Stimulated activated CD4-positive, alpha-beta T cell treated with anti-CD3 and anti-CD28 coated beads, Interleukin-1b, Interleukin-23, amount 100 ng/mL, for 1 hour (primary cell): Measurements from ENCODE around the gene SLC22A4.

Experiments used
- DNase-seq, 2 donors: peaks; one replicate each; pipeline ENCODE4 v3.0.0-alpha.2; 2020; ENCODE audit warnings: low read depth in 2 of 2

The SLC22A4 gene

DNA sequence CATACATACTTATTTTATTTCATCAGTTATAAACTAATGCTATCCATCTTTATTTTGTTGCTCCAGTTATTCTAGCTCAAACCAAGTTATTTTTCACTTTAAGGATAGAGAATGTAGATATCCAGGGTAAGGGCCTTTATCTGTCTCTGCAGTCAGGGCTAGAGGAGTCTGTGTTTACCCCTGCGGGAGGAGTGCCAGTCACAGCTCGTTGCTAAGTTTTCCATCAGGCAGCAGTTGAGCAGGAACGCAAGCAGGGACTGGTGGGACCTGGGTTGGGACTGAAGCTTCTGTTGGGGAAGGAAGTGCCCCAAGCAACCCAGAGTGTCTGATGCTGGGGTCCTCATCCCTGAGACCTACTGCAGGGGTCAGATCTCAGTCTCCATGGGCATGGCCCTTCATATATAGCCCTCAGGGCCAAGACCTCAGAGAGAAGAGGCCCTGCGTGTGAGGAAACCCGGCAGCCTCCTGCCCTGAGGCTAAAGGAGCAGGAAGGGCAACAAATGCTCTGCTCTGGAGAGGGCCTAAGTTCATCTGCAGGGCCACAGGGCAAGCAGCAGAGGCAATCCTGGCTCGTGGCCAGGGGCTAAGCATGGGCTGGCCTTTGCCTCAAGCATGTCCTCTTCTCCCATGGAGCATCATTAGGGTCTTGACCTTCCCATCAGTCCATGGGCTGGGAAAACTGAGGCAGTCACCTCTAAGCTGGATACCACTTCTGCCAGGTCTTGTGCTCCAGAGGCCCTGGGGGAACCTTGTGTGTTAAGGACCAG is 6.6 kb downstream of the SLC22A4 start:
- no peak for DNase-seq

DNA sequence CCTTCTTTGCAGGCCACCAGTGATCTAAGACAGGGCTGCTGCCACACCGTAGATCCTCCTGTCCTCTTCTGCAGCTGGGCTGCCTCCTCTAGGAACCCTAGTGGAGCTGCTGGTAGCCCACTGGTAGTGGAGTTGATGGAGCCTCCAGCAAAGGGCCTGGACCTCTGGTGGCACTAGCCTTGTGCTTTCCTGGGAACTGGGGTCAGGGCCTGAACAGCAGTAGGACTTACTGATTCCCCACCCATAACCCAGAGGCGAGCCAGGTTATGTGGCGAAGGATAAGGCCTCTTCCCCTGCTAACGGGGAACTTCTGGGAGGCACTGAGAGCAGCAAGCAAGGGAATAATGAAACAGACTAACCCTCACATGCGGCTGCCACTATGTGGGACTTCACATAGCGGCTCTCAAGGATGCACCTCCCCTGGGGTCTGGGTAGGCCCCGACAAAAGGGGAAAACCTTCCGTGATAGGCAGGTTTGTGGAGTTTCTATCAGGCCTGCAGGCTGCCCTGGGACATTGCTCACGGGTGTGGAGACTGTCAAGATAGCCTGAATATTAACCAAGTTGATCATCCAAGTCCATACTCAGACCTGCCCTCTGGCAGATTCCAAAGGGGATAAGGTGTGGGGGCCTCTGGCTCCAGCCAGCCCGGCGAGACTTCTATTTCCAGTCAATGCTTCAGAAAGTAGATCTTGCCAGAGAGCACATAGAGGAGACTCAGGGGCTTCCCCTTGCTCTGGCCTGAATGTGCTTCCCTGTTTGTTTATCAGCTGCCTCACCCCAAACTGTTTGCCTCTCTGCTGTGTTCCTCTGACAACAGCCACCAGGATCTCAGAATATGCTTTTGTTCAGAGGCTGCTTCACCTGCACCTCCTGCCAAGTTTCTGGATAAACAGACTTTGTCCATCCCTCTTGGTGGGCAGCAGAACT is 7.4 kb downstream of the SLC22A4 start:
- DNase-seq: no peak

DNA sequence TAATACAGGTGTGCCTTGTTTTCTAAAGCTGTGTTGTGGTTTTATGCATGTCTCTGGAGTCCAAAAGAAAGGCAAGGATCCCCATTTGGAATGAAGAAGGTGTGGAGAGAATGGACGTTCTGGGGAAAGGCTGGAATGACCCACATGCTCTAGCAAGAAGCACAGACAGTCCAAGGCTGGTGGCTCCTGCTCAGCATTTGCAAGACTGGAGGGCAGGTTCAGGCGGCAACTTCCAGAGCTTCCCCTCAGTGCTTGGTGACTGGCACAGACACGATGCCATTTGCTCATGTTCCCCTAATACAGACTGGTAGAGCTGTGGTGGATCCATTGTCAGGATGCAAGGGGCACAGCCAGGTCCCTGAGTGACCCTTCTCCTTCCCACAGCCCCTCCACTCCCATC is 8.2 kb downstream of the SLC22A4 start:
- no peak for DNase-seq

DNA sequence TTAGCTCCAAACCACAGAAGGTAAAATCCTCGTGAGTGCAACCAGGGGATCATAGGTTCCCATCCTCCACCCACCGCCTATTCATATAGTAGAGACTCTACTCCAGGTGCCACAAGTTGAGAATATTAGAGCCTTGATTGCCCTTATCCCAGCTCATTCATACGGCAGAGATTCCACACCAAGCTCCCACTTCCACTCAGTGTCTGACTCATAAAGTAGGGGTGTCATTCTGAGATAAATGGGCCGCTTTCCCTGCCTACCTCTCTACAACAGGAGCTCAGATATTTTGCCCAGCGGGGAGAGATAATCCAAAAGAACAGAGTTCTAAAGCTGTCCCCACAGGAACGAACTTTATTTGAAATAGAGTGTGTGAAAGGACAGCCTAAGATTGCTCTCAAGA is 9.4 kb downstream of the SLC22A4 start:
- DNase-seq: no peak

DNA sequence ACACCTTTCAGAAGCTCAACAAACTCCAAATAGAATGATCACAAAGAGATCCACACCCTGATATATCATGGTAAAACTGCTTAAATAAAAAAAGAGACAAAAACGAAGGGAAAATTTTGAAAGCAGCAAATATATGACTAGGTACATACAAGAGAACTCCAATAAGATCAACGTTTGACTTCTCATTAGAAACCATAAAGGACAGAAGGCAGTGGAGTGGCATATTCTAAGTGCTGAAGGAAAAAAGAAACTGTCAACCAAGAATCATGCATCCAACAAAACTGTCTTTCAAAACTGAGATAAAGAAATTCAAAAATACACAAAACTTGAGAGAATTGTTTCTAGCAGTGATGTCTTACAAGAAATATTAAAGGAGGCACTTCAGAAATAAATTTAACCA is 11.2 kb downstream of the SLC22A4 start:
- DNase-seq: no peak

DNA sequence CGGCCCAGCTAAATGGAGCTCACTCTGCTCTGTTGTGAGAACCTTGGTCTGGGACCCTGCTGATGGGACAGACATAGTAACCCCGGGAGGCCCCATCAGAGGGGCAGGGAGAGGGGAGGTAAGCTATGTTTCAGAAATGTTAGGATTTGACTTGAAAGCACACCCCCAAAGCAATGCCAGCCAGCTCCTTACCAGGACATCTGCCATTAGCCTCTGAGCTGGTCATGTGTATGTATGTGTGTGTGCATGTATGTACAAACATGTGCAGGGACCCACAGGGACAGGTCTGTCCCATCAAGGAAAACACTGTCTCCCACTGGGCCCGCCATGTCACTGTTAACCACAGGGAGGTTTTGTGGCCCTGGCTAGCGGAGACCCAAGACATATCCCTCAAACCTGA is 14.5 kb downstream of the SLC22A4 start:
- no peak for DNase-seq

DNA sequence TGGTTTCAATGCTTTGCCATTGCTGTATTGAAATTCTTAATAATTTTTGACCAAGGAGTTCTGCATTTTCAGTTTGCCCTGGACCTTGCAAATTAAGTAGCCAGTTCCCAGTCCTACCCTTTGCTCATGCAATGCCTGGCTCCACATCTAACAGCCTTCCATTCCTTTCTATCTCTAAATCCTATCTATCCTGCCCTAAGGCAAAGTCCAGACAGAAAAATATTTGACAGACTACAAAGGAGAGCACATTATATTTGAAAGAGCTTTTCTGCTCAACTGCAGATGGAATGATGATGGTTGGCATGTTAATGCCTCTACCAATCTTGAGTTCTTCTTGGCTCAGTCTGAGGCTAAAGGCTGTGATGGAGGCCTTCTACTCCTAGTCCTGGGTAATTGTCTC is 15.5 kb downstream of the SLC22A4 start:
- no peak for DNase-seq

DNA sequence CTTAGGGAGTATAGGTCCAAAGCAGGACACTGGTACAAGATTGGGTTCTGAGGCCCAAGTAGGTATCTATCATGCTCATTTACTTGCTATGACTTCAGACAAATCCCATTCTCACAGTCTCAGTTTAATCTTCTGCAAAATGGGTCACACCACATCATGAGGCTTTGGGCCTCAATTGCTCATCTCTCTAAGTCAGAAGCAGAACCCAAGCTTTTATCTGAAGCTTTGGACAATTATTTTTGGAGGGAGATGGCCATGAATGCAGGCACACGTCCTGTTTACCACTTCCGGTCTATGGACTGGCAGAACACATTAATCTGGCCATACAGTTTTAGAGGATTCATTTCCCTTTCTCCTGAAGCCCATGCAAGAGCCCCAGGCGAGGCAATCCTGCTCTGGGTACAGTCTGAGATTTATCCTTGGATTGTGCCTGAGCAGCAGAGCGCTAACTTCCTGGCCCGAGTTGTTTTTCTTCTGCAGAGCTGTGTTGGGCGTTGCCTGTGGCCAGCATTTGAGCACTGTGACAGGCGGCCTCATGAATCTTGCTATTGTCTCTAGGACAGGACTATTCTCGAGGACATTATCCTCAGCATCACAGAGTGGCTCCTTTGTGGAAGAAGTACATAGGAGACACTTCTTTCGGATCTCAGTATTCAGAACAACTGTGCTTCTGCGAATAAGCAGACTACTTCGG is 16.1 kb downstream of the SLC22A4 start:
- DNase-seq: no peak

DNA sequence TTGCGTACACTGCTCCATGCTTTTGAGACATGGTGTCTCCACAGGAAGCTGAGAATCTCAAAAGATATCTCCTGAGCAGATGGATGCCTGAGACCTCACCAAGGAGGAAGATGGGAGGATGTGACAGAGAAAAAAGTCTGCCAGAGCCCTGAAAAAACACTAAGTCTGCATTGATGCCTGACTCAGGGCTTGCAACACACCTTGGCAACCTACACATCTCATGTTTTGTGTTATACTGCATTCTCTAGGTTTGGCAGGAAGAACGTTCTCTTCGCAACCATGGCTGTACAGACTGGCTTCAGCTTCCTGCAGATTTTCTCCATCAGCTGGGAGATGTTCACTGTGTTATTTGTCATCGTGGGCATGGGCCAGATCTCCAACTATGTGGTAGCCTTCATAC is 19.2 kb downstream of the SLC22A4 start:
- no peak for DNase-seq

DNA sequence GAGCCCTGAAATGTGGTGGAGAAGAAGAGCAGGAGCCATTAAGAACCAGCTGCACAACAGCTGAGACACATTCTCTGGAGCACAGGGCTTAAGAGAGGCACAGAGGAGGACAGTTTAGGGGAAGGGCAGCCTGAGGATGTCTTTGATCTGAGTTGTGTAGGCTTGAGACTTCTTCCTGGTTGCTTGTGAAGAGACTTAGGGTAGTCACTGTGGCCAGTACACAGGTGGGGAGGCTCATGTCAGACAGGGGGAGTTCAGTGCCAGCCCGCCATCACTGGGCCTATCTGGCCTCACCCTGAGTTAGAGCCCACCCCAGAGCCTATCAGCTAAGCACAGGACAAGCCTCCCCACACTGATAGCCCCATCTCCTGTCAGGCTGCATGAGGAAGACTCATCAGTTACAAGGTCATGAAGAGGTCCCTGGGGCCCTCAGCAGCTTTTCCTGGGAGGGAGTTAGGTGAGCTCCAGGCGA is 19.8 kb downstream of the SLC22A4 start:
- no peak for DNase-seq

DNA sequence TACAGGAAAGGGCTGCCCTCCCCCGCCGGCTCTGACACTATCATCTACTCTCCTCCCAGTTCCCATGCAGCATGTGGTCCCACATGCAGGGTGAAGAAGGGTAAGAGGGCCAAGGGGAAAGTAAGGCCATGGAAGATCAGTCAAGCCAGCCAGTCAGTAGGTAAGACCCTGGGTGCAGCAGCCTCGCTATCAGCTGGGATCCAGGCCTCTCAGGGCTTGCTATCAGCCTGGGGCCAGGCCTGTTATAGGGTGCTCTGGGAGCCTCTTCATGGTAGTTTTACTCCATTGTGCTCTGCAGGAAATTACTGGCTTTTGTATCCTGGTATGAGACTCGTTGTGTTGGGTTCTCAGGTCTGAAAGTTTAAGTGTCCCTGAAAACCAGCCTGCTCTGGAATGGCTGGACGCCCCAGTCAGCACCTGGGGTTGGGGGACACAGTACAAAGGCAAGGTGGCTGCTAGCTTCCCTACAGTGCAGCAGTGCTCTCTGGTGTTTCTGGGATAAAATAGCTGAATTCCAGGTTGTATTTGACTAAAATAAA is 21.4 kb downstream of the SLC22A4 start:
- DNase-seq: no peak

DNA sequence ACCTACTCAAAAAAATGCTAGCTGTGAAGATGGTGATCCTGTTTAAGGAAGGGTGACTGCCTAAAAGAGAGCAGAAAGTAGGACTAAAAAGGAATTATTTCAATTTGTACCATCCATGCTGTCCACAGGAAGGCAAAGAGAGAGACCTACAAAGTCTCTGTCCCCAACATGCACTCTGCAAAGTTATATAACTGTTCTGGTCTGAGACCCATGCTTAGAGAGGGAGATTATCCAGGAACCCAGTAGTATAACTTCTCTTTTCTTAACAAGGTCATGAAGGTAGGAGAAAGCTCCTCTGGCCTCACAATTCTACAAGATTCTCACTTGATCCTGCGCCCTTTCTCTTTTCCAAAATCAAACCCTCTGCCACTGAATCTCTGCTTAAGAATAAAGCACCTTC is 25.8 kb downstream of the SLC22A4 start:
- no peak for DNase-seq

DNA sequence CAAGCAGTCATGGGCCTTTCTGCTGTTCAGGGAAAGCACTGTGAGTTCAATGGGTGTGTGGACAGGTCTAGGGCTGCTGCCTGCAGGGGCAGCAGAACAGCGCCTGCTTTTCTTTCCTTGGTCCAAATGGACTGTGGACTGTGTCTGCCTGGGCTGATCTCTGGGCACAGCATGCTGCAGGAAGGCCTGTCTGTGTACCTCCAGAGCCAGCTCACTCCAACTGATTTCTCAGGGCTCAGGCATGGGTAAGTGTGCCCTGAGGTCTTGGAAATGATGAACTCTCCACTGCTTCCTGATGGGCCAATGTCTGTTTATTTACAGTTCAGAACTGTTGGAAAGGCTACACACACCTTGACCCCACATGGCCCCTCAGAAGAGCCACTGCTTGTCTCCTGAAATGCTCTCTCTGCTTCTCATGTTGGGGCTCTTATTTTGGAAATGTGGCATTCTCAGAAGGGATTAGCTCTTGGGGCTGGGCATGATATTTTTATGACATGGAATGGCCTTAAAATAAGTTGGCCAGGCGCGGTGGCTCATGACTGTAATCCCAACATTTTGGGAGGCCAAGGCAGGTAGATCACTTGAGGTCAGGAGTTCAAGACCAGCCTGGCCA is 27.0 kb downstream of the SLC22A4 start:
- DNase-seq: no peak

DNA sequence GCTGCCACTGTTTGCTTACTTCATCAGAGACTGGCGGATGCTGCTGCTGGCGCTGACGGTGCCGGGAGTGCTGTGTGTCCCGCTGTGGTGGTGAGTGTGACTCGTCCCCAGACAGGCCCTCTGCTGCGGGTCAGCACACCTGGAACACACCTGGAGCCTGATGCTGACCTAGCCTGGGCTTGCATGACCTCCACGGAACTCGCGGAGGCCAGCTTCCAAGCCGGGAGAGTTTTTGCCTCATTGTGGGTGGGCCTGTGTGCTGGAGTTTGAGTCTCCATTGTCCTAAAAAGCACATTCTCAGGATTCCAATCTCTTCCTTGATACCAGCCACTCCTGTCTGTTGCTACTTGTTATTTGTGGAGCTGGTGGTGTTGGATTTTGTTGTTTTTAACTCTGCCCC is 28.1 kb downstream of the SLC22A4 start:
- DNase-seq: no peak

DNA sequence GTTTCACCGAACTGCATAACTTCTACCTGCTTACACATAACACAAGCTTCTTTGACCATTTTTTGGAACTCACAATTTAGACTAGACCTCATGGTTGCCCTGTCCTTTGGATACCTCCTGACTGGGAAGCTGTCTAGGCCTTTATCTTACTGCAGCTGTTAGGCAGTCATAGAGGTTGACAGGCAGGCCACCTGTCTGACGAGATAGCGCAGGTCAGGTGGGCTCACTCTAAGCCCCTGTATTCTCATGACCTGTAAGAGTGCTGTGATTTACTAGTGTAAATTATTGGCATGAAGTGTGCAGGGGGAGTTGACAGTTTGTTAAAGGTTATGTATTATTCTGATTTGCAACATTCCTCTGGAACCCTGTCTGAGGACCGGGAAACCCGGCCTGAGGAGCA is 29.0 kb downstream of the SLC22A4 start:
- DNase-seq: no peak

DNA sequence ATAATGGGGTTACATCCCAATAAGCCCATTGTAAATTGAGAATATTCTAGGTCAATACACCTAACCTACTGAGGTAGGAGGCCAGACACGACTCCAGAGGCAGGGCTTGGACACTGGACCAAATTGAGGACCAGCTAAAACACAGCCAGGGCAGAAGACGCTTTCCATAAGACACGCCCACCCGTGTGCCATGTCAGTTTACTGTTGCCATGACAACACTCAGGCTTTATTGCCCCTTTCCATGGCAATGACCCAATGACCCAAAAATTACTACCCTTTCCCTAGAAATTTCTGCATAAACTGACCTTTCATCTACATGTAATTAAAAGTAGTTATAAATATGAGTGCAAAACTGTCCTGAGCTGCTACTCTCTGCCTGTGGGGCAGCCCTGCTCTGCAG is 31.5 kb downstream of the SLC22A4 start:
- no peak for DNase-seq

DNA sequence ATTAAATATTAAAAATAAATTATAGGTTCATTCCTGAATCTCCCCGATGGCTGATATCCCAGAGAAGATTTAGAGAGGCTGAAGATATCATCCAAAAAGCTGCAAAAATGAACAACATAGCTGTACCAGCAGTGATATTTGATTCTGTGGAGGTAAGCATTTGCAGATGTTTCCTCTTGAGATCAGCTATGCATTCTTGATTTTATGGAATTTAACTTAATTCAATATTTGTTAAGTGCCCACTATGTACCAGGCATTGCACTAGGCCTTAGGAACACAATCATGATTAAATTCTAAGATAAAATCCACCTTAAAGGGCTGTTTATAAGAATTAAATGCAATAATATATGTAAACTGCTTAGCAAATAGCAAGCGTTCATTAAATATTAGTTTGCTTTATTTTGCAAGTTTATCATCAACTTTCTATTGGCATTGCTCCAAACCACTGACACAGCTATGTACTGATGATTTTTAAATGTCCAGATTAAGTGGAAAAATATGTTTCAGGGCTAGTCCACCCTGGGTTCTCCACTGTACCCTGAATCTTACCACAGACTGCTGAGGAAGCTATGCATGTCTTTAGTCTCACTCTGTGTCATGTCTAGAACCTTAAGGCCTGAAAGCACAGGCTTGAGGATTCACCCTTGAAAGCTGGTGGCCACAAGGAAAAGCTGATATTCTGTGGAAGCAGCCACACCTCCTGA is 33.2 kb downstream of the SLC22A4 start:
- DNase-seq: no peak

DNA sequence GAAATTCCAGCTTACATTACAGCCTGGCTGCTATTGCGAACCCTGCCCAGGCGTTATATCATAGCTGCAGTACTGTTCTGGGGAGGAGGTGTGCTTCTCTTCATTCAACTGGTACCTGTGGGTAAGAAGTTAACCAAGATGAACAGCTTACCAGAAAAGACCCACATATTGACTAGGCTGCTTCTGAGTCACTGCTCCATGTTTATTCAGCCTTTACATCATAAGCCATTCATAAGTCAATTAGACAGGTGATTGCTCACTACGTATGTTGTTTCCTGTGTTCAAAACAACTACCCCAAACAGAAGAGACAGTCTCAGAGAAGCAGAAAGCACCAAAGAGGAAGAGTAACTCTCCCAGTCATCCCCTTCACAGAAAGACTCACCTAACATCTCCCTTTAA is 40.6 kb downstream of the SLC22A4 start:
- DNase-seq: no peak

DNA sequence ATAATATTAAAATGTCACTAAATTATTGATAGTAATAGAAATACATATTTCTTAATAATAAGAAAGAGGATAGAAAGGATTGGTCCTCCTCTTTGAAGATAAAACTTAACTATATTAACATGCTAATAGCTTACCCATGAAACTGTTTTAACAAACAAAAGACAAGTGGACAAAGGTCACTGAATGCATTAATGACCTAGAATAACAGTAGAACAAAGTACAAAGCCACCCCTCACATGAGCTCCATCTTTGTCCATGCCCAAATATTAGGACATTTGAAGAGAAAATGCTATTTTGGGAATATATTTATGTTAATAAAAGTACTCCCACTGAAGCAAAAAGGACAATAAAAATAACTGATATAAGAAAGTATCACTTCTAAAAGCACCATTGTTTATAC is 41.2 kb downstream of the SLC22A4 start:
- no peak for DNase-seq

DNA sequence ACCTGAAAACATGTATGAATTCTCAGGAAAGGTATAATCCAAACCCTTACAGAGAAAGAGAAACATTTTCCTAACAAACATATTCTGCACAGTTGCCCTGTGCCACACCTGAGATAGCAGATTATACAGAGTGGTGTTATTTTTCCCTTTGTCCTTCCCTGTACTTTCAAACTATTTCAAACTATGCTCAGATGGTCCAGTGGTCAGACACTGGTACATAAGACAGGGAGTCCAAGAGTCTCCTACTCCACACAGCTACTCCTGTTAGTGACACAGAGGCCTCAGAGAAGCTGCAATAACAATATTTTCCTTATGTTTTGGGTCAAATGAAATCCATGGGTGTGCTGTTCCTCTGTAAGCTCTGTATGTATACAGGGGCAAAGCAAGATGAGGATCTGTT is 45.3 kb downstream of the SLC22A4 start:
- DNase-seq: no peak
